ENCODE measurements around the gene URGCP.

The URGCP gene, protein sequence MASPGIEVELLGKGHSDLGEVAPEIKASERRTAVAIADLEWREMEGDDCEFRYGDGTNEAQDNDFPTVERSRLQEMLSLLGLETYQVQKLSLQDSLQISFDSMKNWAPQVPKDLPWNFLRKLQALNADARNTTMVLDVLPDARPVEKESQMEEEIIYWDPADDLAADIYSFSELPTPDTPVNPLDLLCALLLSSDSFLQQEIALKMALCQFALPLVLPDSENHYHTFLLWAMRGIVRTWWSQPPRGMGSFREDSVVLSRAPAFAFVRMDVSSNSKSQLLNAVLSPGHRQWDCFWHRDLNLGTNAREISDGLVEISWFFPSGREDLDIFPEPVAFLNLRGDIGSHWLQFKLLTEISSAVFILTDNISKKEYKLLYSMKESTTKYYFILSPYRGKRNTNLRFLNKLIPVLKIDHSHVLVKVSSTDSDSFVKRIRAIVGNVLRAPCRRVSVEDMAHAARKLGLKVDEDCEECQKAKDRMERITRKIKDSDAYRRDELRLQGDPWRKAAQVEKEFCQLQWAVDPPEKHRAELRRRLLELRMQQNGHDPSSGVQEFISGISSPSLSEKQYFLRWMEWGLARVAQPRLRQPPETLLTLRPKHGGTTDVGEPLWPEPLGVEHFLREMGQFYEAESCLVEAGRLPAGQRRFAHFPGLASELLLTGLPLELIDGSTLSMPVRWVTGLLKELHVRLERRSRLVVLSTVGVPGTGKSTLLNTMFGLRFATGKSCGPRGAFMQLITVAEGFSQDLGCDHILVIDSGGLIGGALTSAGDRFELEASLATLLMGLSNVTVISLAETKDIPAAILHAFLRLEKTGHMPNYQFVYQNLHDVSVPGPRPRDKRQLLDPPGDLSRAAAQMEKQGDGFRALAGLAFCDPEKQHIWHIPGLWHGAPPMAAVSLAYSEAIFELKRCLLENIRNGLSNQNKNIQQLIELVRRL

GRCh38 chr7:43906331-43907010 is at the start of gene URGCP:
Gene URGCP, minus strand, starts transcription at chr7:43906596. Its CDS starts 21 bp downstream, at chr7:43906575.
- peak; percentile 34 for DNase-seq

DNA sequence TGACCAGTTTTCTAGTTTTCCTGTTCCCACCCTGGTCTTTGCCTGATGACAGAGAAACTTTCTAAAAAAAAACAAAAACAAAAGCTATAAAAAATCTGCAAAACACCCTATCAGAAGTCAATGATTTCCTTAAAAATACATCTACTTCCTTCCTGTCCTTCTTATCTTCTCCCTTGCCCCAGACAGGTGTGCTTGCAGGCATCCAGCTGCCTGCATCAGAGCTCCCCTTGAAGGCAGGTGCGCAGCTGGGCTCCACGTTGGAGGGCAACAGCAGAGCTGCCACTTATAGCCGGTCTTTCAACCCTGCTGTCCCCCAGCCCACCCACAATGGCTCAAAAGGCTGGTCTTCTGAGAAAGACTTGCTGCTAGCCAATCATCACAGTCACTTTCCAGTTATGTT is 49.6 kb upstream of the URGCP start:
- DNase-seq = no peak

DNA sequence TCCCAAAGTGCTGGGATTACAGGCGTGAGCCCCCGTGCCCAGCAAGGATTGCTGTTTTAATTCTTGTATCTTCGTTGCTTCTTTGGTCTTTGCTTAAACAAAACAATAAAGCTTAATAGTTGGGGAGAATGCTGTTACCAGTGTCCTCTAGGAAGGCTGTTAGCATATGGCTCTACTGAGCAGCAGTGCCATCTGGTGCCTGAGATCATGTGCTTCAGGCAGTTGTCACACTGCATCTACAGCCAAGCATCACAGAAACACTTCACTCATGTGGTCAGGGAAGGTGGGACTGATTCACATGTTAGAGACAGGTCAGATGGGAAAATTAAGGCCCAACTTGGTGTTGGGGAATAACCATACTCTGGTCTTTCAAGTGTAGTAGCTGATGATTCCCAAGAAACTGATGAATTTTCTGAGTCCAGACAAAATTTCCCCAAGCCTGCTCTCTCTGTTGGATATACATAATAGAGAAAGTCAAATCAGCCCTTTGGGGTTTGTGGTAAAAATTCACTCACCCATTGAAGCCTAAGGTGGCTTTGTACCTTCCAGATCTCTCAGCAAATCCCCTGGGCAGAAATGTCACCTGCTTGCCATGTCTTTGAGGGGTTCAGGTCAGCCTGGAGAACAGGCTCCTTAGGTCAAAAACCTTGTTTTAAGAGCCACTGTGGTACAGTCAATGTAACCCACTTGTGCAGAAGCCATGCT is 48.3 kb upstream of the URGCP start:
- peak; percentile 46 for DNase-seq

DNA sequence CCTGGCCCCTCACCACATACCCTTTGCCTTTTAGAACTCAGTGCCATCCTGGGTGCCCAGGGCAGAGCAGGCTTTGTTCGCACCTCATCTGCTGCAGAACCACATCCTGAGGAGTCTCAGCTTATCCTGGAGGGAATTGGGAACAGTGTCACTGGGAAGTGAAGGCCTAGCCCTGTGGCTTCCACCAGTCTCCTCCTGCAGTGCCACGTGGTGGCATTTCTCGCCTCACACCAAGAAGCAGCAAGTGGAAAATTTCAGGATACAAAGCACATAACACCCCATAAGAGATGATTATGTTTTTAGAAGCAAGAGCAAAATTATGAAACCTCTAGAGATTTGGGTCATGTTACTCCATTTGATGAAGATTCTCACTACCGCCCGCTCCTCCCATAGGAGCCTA is 46.7 kb upstream of the URGCP start:
- no peak for DNase-seq

DNA sequence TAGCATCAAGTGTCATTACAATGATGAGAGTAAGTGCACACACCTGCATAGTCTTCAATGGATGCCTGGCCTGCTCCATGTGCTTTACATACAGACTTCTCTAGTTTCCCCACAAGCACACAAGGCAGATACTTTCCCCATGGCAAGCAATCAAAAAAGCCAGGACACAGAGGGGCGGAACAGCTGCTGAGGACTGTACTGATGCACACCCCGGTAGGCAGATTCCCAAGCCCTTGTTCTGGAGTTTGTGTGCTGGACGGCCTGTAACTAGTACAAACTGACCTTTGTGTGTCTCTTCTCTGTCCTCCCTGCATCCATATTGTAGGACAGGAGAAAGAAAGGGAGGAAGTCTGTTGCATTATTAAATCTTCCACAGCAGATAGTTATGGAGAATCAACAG is 45.6 kb upstream of the URGCP start:
- no peak for DNase-seq

DNA sequence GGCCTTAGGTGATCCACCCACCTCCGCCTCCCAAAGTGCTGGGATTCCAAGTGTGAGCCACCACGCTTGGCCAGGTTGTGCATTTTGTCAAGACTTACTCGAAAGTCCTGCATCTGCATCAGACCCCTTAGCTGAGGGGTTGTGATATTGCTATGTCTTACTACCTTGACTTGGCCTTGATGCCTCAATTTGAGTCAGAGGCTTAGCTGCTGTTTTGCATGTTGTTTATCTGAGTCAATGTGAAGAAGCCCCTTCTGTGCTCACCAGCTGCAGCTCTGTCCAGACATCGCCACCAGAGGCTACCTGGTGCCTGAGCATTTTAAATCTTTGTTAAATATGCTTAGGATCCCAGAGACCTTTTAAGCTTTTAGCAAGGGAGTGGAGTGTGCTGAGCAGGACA is 37.9 kb upstream of the URGCP start:
- no peak for DNase-seq

DNA sequence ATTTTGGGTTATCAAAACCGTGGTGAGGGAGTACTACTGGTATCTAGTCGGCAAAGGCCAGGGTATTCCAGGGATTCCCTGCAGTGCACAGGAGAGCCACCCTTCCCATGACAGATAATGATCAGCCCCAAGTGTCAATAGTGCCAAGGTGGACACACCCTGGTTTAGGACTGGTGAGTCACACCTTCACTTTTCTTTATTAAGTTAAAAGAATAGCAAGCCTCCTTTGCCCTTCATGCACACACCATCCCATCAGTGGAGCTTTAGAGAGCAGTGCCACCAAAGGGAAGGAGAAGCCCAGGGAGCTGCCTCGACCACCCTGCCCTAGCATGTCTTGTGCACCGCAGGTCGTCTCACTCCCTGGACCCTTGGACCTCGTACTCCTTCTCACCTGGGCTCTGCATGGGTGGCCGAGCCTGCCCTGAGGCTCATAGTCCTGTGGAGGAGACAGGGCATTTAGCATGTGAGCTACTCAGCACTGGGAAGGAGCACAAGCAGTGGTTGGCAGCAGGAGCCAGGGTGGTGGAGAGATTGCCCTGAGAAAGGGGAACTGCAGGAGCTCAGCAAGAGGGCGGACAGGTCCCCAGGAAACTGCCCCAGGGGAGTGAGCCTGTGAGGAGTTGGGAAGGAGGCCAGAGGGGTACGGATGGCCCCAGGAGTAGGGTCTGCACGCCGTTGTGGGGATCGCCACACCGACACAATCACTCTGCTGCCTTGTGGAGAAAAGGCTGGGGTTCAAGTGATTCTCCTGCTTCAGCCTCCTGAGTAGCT is 37.2 kb upstream of the URGCP start:
- DNase-seq = no peak

DNA sequence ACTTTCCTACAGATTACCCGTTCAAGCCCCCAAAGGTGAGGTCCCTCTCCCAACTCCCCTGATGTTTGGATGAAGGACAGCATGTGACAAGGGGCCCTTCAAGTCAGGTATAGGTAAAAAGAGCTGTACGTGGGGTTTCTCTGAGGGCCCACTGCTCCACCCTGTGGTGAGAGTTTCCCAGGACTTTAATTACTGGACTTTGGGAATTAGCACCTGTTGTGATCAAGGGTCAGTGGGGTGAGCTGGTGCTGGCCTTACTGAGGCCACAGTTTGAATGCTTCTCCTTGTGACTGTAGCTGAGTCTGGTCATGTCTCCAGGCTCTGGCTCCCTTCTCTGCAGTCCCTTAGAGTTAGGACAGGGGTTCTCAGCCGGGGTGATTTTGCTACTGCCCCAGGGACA is 36.6 kb upstream of the URGCP start:
- DNase-seq = no peak

DNA sequence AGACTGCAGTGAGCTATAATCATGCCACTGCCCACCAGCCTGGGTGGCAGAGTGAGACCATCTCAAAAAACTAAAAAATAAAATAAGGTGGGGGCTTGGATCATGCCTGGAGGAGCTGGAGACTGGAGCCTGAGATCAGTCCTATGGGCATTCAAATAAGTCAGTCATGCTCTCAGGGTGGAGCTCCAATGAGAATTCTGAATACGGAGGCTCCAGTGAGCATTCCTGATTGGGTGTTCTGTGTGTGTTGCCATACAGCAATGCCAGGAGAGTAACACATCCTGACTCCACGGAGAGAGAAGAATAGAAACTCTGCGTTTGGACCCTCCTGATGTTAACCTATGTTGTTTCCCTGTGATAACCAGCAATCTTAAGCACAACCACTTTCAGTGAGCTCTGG is 35.9 kb upstream of the URGCP start:
- no peak for DNase-seq

- DNase-seq = no peak
Observed at GRCh38 chr7:43938892-43939482, 32.6 kb upstream of the URGCP start.

DNA sequence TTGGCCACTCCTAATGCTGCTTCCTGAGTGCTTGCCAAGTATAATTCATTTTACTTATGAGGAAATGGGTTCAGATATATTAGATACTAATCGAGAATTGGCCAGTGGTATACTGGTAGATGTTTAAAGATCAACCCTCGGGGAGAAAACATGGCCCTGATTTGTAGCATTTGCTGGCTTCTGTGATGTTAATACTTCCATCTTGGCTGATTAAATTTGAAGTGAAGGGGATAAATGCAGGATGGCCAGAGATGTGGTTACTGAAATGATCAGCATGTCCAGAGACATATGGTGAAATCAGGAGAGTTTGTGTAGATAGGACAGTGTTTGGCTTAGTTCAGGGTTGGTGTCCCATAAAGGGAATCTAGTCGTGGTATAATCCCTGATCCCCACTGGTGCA is 31.0 kb upstream of the URGCP start:
- DNase-seq = no peak

GRCh38 chr7:43933902-43934560 is 27.6 kb upstream of the URGCP start:
- no peak for DNase-seq

DNA sequence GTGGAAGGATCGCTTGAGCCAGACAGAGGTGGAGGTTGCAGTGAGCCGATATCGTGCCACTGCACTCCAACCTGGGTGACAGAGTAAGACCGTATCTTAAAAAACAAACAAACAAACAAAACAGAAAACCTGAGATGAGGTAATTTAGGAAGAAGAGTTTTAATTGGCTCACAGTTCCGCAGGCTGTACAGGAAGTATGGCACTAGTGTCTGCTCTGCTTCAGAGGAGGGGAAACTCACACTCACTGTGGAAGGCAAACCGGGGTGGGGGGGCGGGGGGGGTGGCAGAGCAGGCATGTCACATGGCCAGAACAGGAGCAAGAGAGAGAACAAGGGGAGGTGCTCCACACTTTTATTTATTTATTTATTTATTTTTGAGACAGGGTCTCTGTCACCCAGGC is 24.9 kb upstream of the URGCP start:
- DNase-seq = no peak

DNA sequence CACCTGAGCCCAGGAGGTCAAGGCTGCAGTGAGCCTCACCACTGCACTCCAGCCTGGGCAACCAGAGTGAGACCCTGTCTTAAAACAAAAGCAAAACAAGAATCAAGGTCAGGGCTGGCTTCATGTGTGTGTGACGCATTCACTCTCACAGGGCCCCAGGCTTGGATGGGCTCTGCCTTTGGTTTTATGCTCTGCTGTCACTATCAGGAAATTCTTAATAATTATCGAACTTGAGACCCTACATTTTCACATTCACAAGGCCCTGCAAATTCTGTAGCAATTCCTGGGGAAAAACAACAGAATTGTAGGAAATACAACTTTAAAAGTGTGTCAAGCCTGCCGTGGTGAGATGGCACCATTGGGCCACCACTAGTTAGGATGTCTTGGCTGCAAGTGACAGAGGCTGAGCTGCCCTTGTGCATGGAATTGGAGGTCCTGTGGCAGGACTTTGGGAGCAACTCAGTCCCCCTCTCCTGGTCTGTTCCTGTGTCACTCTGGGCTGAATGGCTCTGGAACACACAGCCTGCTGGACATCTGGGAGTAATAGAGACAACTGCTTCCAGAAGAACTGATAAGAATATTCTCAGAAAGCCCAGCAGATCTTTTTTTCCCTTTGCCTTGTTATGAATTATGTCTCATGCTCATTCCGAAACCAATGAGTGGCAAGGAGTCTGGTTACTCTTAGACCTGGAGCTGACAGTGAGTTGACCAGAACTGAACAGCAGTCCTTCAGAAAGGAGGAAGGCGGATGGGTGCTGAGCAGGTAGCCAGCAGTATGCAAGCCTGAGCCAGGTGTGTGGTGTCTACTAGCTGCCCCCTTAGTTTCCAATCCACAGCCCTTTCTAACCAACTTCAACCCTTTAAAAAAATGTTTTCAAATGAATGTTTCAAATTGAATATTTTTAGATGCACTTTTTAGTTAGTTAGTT is 23.4 kb upstream of the URGCP start:
- no peak for DNase-seq

DNA sequence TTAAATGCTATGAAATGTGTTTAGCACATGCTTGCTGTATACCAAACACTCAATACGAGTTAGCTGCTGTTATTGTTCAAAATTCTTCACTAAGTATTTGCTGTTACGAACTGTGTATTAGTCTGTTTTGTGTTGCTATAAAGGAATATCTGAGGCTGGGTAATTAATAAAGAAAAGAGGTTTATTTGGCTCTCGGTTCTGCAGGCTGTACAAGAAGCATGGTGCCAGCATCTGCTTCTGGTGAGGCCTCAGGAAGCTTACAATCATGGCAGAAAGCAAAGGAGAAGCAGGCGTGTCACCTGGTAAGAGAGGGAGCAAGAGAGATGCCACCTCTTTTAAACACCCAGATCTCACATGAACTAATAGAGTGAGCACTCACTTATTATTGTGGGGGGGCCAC is 21.4 kb upstream of the URGCP start:
- no peak for DNase-seq

- DNase-seq = no peak
Observed at GRCh38 chr7:43926798-43927123, 20.4 kb upstream of the URGCP start.

- DNase-seq = peak; percentile 81
Observed at GRCh38 chr7:43925984-43926797, 19.8 kb upstream of the URGCP start, which contains the start of gene UBE2D4. Gene UBE2D4, plus strand, starts transcription at chr7:43926436. Its CDS starts 97 bp downstream, at chr7:43926533.

DNA sequence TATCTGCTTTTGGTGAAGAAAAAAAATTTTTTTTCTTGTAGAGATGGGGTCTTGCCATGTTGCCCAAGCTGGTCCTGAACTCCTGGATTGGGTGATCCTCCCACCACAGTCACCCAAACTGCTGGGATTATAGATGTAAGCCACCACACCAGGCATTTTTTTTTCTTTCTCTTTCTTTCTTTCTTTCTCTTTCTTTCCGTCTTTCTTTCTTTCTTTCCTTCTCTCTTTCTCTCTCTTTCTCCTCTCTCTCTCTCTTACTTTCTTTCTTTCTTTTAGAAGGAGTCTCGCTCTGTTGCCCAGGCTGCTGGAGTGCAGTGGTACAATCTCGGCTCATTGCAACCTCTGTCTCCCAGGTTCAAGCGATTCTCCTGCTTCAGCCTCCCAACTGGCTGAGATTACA is 16.3 kb upstream of the URGCP start:
- no peak for DNase-seq

DNA sequence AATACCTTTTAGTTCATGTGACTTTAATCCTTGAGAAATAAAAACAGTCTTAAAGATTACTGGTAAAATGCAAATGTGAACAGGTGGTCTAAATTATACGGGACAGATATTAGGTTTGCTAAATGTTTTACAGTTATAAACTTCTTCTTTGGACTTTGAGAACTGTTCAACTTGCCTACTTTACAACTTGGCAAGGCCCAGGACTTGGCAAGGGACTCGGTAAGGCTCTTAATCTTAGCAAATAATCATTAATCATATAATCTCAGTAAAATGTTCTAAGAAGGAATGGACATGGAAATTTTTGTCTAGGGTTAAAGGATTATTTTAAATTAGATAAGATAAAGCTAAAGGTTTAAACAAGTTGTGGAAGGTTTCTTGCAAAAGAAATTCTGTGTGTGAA is 15.0 kb upstream of the URGCP start:
- no peak for DNase-seq
